Activated CD4-positive, alpha-beta memory T cell treated with anti-CD3 and anti-CD28 coated beads for 36 hours (primary cell): ENCODE results near the gene GPC5. TPM values are rescaled to one million over a fixed set of nuclear protein-coding genes. Genes with fewer than 3 reads are reported as not detected.

Experiments
- CTCF ChIA-PET: fragments of 350-600 bp; sonication (Branson Sonifier 250); formaldehyde crosslinking; loops from one replicate; lab custom pipeline; 2021; ENCODE audit warnings: antibody characterized with exemption, inconsistent platforms; lab: Charles Lee
- POLR2A ChIA-PET: fragments of 350-600 bp; sonication (Branson Sonifier 250); formaldehyde crosslinking; loops from one replicate; lab custom pipeline; 2021; ENCODE audit warnings: antibody characterized with exemption; lab: Charles Lee
- DNase-seq: peaks from one replicate; pipeline ENCODE4 v3.0.0-alpha.2; 2020
- H3K27ac Mint-ChIP-seq: one replicate; pipeline ENCODE4 v1.8.0; 2021; ENCODE audit warnings: mixed read lengths
- H3K27me3 Mint-ChIP-seq: one replicate; pipeline ENCODE4 v1.8.0; 2021; ENCODE audit warnings: mixed read lengths
- H3K36me3 Mint-ChIP-seq: one replicate; pipeline ENCODE4 v1.8.0; 2021; ENCODE audit warnings: mixed read lengths
- H3K4me1 Mint-ChIP-seq: one replicate; pipeline ENCODE4 v1.8.0; 2021; ENCODE audit warnings: low read depth, mixed read lengths
- H3K4me3 Mint-ChIP-seq: one replicate; pipeline ENCODE4 v1.8.0; 2021; ENCODE audit warnings: mild to moderate bottlenecking, mixed read lengths
- H3K9me3 Mint-ChIP-seq: one replicate; pipeline ENCODE4 v1.8.0; 2021; ENCODE audit warnings: mixed read lengths
- intact Hi-C: fragments of 100-400 bp; cut with micrococcal nuclease; formaldehyde crosslinking; loops from one replicate; pipeline ENCODE4 v1.15.1; 2023
- total RNA-seq, 2 experiments: library from RNA; stranded (reverse); gene quantifications; one replicate each; pipeline ENCODE4 v1.2.3, GENCODE V29; 2021

GPC5 gene
- total RNA-seq, 2 experiments from 2014 or later, result 0.17 to 0.29 TPM

GRCh38 chr13:91523116-91523515, 124.7 kb downstream of the GPC5 start:
- Mint-ChIP-seq H3K4me3 (no peak overlapping the region), H3K9me3 (no peaks in the 10 kb centered on the region), H3K4me1 (no peaks in the 10 kb centered on the region), H3K27me3 (no peaks in the 10 kb centered on the region), H3K36me3 (no peaks in the 10 kb centered on the region), H3K27ac (no peak overlapping the region)
- ChIA-PET POLR2A (no interaction called here), CTCF (no interaction called here)
- DNase-seq, result no peak
- intact Hi-C loops, result no loop called here

GRCh38 chr13:91526543-91527033, 128.2 kb downstream of the GPC5 start:
- Mint-ChIP-seq H3K4me3 (no peak overlapping the region), H3K4me1 (no peaks in the 10 kb centered on the region), H3K36me3 (no peaks in the 10 kb centered on the region), H3K27ac (no peak overlapping the region), H3K27me3 (no peaks in the 10 kb centered on the region), H3K9me3 (no peaks in the 10 kb centered on the region)
- intact Hi-C loops, result no loop called here
- ChIA-PET POLR2A (no interaction called here), CTCF (no interaction called here)
- no peak for DNase-seq

DNA sequence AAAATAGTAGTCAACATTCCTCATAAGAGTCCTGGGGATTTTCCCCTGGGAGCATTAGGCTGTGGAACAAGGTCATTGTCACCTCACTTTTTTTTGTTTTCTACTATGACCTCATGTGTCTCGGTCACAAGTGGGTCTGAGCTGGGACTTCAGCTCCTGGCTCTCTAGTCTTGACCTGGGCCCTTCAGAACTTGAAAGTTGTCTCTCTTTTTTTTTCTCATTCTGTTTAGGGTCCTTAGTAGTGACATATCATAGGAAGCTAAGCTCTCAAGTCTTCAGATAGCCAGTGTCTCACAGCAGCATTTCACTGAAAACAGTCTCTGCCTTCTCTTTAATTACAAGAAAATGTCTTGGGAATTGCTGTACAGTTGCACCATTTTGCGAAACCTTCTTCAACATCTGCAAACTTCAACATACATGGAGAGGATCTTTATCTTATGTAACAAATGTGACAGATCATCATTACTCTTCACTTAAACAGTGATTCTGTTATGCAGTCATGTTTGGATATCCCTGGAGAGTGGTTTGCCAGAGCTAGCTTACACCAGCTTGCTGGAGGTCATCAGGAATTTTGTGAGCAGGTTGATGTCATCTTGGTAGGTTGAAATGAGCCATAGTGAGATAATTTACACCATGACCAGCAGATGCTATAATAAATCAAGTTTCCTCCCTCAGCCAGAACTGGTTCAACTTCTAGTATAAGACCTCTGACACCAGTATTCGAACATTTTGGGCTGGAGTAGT, 131.5 kb downstream of the GPC5 start:
- ChIA-PET POLR2A (no interaction called here), CTCF (no interaction called here)
- no peak for DNase-seq
- no peak overlapping the region for H3K4me3 Mint-ChIP-seq
- H3K36me3 Mint-ChIP-seq, result no peaks in the 10 kb centered on the region
- H3K4me1 Mint-ChIP-seq, result no peaks in the 10 kb centered on the region
- no peak overlapping the region for H3K27ac Mint-ChIP-seq
- H3K27me3 Mint-ChIP-seq, result no peaks in the 10 kb centered on the region
- intact Hi-C loops, result no loop called here
- H3K9me3 Mint-ChIP-seq, result no peaks in the 10 kb centered on the region

DNA sequence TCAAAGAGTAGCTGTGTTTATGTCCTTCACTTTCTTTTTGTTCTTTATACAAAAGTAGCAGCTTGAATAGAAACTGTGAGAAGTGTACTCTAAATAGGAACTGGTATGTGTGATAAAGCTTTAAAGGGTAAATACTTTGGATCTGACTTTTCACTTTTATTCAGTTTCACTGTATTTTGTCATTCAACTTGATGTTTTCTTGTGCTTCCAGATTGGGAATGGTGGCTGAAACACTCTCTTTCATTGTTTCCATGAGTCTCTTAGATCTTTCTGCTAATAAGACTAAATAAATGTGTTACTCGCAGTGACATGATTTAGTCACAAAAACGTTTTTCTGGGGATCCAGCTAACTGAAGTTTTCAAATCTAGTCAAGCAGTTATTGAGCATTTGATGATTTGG, 133.2 kb downstream of the GPC5 start:
- ChIA-PET CTCF (no interaction called here), POLR2A (no interaction called here)
- no peaks in the 10 kb centered on the region for H3K36me3 Mint-ChIP-seq
- no peaks in the 10 kb centered on the region for H3K9me3 Mint-ChIP-seq
- H3K4me3 Mint-ChIP-seq, result no peak overlapping the region
- no peaks in the 10 kb centered on the region for H3K4me1 Mint-ChIP-seq
- no peak for DNase-seq
- H3K27me3 Mint-ChIP-seq, result no peaks in the 10 kb centered on the region
- H3K27ac Mint-ChIP-seq, result no peak overlapping the region
- intact Hi-C loops, result no loop called here

GRCh38 chr13:91533354-91533753, 134.9 kb downstream of the GPC5 start:
- Mint-ChIP-seq H3K4me3 (no peak overlapping the region), H3K27ac (no peak overlapping the region), H3K9me3 (no peaks in the 10 kb centered on the region), H3K27me3 (no peaks in the 10 kb centered on the region), H3K4me1 (no peaks in the 10 kb centered on the region), H3K36me3 (no peaks in the 10 kb centered on the region)
- no peak for DNase-seq
- ChIA-PET POLR2A (no interaction called here), CTCF (no interaction called here)
- intact Hi-C loops, result no loop called here

GRCh38 chr13:91534996-91535395, 136.6 kb downstream of the GPC5 start:
- DNase-seq, result no peak
- POLR2A ChIA-PET, result no interaction called here
- H3K4me3 Mint-ChIP-seq, result no peak overlapping the region
- no peaks in the 10 kb centered on the region for H3K9me3 Mint-ChIP-seq
- H3K36me3 Mint-ChIP-seq, result no peaks in the 10 kb centered on the region
- intact Hi-C loops, result no loop called here
- CTCF ChIA-PET, result no interaction called here
- no peaks in the 10 kb centered on the region for H3K27me3 Mint-ChIP-seq
- H3K4me1 Mint-ChIP-seq, result no peaks in the 10 kb centered on the region
- H3K27ac Mint-ChIP-seq, result no peak overlapping the region

- intact Hi-C loops, result no loop called here
- CTCF ChIA-PET, result no interaction called here
These were observed 139.0 kb downstream of the GPC5 start for GRCh38 chr13:91537376-91537775.

GRCh38 chr13:91539286-91540157, 141.1 kb downstream of the GPC5 start:
- H3K27me3 Mint-ChIP-seq, result no peaks in the 10 kb centered on the region
- no peaks in the 10 kb centered on the region for H3K9me3 Mint-ChIP-seq
- H3K36me3 Mint-ChIP-seq, result no peaks in the 10 kb centered on the region
- POLR2A ChIA-PET, result no interaction called here
- no peak overlapping the region for H3K4me3 Mint-ChIP-seq
- H3K4me1 Mint-ChIP-seq, result no peaks in the 10 kb centered on the region
- H3K27ac Mint-ChIP-seq, result no peak overlapping the region
- CTCF ChIA-PET, result no interaction called here
- DNase-seq, result no peak
- intact Hi-C loops, result no loop called here

More at GRCh38 chr13:91537376-91537775, 139.0 kb downstream of the GPC5 start:
- no peaks in the 10 kb centered on the region for H3K27me3 Mint-ChIP-seq
- no peaks in the 10 kb centered on the region for H3K9me3 Mint-ChIP-seq
- no peaks in the 10 kb centered on the region for H3K4me1 Mint-ChIP-seq
- no peak overlapping the region for H3K4me3 Mint-ChIP-seq
- POLR2A ChIA-PET, result no interaction called here
- no peak overlapping the region for H3K27ac Mint-ChIP-seq
- DNase-seq, result no peak
- no peaks in the 10 kb centered on the region for H3K36me3 Mint-ChIP-seq

DNA sequence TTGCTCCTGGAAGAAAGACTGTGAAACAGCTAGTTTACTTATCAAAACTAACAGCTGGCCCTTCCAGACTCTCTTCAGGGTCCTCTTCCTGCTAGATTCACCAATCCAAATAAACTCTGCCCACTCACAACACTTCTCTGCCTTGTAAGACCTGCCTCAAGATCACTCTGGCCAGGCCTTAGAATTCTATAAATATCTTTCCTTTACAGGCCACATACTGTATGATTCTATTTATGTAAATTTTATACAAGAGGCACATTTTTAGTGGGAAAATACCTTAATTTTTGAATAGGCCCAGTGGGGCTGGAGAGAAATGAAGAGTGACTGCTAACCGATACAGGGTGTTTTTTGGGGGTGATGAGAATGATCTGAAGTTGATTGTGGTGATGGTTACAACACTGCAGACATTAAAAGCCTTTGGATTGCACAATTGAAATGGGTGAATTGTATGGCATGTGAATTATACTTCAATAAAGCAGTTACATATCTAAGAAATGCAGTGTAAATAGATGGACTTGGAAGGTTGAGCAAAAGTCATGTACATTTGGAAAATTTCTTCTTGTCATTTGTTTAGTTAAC, 141.8 kb downstream of the GPC5 start:
- CTCF ChIA-PET, result no interaction called here
- H3K4me1 Mint-ChIP-seq, result no peaks in the 10 kb centered on the region
- intact Hi-C loops, result no loop called here
- H3K4me3 Mint-ChIP-seq, result no peak overlapping the region
- no peaks in the 10 kb centered on the region for H3K9me3 Mint-ChIP-seq
- H3K36me3 Mint-ChIP-seq, result no peaks in the 10 kb centered on the region
- no peak for DNase-seq
- POLR2A ChIA-PET, result no interaction called here
- no peak overlapping the region for H3K27ac Mint-ChIP-seq
- H3K27me3 Mint-ChIP-seq, result no peaks in the 10 kb centered on the region

- H3K9me3 Mint-ChIP-seq, result peaks cover 5% of the 10 kb centered on the region
- no peaks in the 10 kb centered on the region for H3K27me3 Mint-ChIP-seq
- H3K27ac Mint-ChIP-seq, result no peak overlapping the region
- ChIA-PET POLR2A (no interaction called here), CTCF (no interaction called here)
- H3K4me1 Mint-ChIP-seq, result no peaks in the 10 kb centered on the region
- no peaks in the 10 kb centered on the region for H3K36me3 Mint-ChIP-seq
- DNase-seq, result no peak
- H3K4me3 Mint-ChIP-seq, result no peak overlapping the region
- intact Hi-C loops, result no loop called here
These were observed 146.3 kb downstream of the GPC5 start for GRCh38 chr13:91544723-91545122.

- no peaks in the 10 kb centered on the region for H3K36me3 Mint-ChIP-seq
- intact Hi-C loops, result no loop called here
- peaks cover 13% of the 10 kb centered on the region for H3K9me3 Mint-ChIP-seq
- POLR2A ChIA-PET, result no interaction called here
- H3K4me1 Mint-ChIP-seq, result no peaks in the 10 kb centered on the region
- H3K4me3 Mint-ChIP-seq, result no peak overlapping the region
- no peaks in the 10 kb centered on the region for H3K27me3 Mint-ChIP-seq
- no peak for DNase-seq
- H3K27ac Mint-ChIP-seq, result no peak overlapping the region
- CTCF ChIA-PET, result no interaction called here
These were observed 148.5 kb downstream of the GPC5 start for GRCh38 chr13:91546900-91547299.

- POLR2A ChIA-PET, result no interaction called here
- H3K4me3 Mint-ChIP-seq, result no peak overlapping the region
- DNase-seq, result no peak
- H3K27me3 Mint-ChIP-seq, result no peaks in the 10 kb centered on the region
- peaks cover 21% of the 10 kb centered on the region for H3K9me3 Mint-ChIP-seq
- CTCF ChIA-PET, result no interaction called here
- intact Hi-C loops, result no loop called here
- H3K36me3 Mint-ChIP-seq, result no peaks in the 10 kb centered on the region
- no peak overlapping the region for H3K27ac Mint-ChIP-seq
- no peaks in the 10 kb centered on the region for H3K4me1 Mint-ChIP-seq
These were observed 155.2 kb downstream of the GPC5 start for GRCh38 chr13:91553584-91553983.
